ENCODE measurements around the gene PROC.

PROC gene

DNA sequence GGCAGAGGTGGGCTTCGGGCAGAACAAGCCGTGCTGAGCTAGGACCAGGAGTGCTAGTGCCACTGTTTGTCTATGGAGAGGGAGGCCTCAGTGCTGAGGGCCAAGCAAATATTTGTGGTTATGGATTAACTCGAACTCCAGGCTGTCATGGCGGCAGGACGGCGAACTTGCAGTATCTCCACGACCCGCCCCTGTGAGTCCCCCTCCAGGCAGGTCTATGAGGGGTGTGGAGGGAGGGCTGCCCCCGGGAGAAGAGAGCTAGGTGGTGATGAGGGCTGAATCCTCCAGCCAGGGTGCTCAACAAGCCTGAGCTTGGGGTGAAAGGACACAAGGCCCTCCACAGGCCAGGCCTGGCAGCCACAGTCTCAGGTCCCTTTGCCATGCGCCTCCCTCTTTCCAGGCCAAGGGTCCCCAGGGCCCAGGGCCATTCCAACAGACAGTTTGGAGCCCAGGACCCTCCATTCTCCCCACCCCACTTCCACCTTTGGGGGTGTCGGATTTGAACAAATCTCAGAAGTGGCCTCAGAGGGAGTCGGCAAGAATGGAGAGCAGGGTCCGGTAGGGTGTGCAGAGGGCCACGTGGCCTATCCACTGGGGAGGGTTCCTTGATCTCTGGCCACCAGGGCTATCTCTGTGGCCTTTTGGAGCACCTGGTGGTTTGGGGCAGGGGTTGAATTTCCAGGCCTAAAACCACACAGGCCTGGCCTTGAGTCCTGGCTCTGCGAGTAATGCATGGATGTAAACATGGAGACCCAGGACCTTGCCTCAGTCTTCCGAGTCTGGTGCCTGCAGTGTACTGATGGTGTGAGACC lies at the start of gene PROC:
Gene PROC (plus strand): TSS at position 128 of the 812 bp plus-strand sequence. CDS start 1,516 bp downstream, outside the sequence.
- TF ChIP-seq ZNF274 (IDR thresholded peaks at IDR 0.05; ENCODE audit: low read depth, low read length), result no peak
- Histone ChIP-seq H3K9ac (ENCODE audit: insufficient read length, low read depth) (no peak within 1 kb of the TSS), H3K9me3 (ENCODE audit: insufficient read depth, low read length) (0 out of 2 replicates have a peak, but pooled peaks cover 2% of the 10 kb centered on the region), H3K4me3 (ENCODE audit: insufficient read length, low read depth) (no peak within 1 kb of the TSS), H3K27me3 (ENCODE audit: insufficient read depth, insufficient read length) (peaks cover 78% of the 10 kb centered on the region), H3K36me3 (ENCODE audit: insufficient read depth, insufficient read length, low read length) (no peaks in the 10 kb centered on the region), H3K4me1 (ENCODE audit: insufficient read depth, insufficient read length) (peaks cover 11% of the 10 kb centered on the region)
- no peak for DNase-seq (ENCODE audit: low read depth, low spot score)

DNA sequence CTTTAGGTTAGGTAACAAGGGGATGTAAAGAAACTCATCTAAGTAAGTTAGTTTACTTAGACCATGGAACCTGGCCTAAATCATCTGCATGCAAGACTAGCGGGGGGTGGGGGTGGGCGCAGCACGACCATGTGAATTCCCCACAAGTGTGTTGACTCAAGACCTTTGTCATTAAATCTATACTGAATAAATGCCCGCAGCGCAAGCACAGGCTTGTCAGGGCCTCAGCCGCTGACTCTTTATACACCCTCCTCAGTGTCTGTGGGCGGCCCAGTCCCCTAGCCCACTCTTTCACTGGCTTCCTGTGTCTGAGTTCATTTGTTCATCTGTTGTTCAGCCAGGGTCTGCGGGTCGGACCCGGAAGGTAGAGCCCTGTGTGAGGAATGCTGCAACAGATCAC lies 48.2 kb upstream of the PROC start:
- no peak for DNase-seq (ENCODE audit: low read depth, low spot score)
- Histone ChIP-seq H3K9ac (ENCODE audit: insufficient read length, low read depth) (no peak overlapping the region), H3K36me3 (ENCODE audit: insufficient read depth, insufficient read length, low read length) (peaks cover 3% of the 10 kb centered on the region), H3K4me3 (ENCODE audit: insufficient read length, low read depth) (no peak overlapping the region), H3K9me3 (ENCODE audit: insufficient read depth, low read length) (peaks cover 55% of the 10 kb centered on the region), H3K4me1 (ENCODE audit: insufficient read depth, insufficient read length) (no peaks in the 10 kb centered on the region), H3K27me3 (ENCODE audit: insufficient read depth, insufficient read length) (no peaks in the 10 kb centered on the region)
- TF ChIP-seq ZNF274 (IDR thresholded peaks at IDR 0.05; ENCODE audit: low read depth, low read length), result no peak
- no peak for TF ChIP-seq YY1 (IDR thresholded peaks at IDR 0.05; ENCODE audit: insufficient read depth, insufficient read length)
- no peak for TF ChIP-seq SUZ12 (IDR thresholded peaks at IDR 0.05; ENCODE audit: extremely low read depth, insufficient read depth, insufficient read length)

DNA sequence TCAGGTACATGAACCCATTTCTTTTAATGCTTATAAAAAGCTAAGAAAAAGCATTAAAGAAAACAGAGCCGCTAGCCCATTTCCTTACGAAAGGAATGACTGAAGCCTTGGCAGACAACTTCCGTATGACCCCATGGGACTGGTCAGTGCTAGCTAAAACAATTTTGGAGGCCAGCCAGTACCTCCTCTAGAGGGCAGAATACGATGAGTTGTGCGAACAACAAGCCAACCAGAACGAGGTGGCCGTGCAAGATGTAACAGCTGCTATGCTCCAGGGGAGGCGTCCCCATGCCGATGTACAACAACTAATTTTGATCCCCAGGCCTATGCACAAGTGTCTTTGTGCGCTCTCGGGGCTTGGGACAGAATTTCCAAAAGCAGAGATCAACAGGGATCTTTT lies 47.2 kb upstream of the PROC start:
- H3K36me3 ChIP-seq (ENCODE audit: insufficient read depth, insufficient read length, low read length), result peaks cover 3% of the 10 kb centered on the region
- H3K4me3 ChIP-seq (ENCODE audit: insufficient read length, low read depth), result no peak overlapping the region
- H3K4me1 ChIP-seq (ENCODE audit: insufficient read depth, insufficient read length), result no peaks in the 10 kb centered on the region
- DNase-seq (ENCODE audit: low read depth, low spot score), result no peak
- H3K27me3 ChIP-seq (ENCODE audit: insufficient read depth, insufficient read length), result no peaks in the 10 kb centered on the region
- peaks cover 64% of the 10 kb centered on the region for H3K9me3 ChIP-seq (ENCODE audit: insufficient read depth, low read length)
- H3K9ac ChIP-seq (ENCODE audit: insufficient read length, low read depth), result no peak overlapping the region
- no peak for TF ChIP-seq ZNF274 (IDR thresholded peaks at IDR 0.05; ENCODE audit: low read depth, low read length)
- TF ChIP-seq SUZ12 (IDR thresholded peaks at IDR 0.05; ENCODE audit: extremely low read depth, insufficient read depth, insufficient read length), result no peak
- TF ChIP-seq YY1 (IDR thresholded peaks at IDR 0.05; ENCODE audit: insufficient read depth, insufficient read length), result no peak

DNA sequence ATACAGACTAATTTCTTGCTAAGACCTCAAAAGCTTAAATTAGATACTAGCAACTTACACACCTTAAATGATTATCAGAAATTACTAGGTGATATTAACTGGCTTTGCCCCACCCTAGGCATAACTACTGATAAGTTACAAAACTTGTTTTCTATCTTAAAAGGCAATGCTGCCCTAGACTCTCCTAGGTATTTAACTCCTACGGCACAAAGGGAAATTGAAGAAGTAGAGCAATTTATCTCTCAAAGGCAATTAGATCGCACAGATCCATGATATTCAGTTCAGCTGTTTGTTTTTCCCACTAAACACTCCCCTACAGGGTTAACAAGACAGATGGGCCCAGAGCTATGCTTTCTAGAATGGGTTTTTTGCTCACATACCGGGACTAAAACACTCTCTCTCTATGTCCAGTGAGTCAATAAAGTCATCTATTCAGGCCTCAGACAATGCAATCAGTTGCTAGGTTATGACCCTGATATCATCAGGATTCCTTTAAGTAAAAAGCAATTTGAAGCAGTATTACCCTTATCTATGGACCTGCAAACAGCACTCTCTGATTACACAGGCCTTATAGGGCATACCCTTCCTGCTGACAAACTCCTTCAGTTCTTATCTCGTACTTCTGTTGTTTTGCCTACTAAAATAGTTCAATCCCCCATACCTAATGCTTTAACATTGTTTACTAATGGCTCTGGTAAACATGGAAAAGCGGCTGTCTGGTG lies 44.7 kb upstream of the PROC start:
- TF ChIP-seq YY1 (IDR thresholded peaks at IDR 0.05; ENCODE audit: insufficient read depth, insufficient read length) (no peak), ZNF274 (IDR thresholded peaks at IDR 0.05; ENCODE audit: low read depth, low read length) (no peak), SUZ12 (IDR thresholded peaks at IDR 0.05; ENCODE audit: extremely low read depth, insufficient read depth, insufficient read length) (no peak)
- DNase-seq (ENCODE audit: low read depth, low spot score), result no peak
- H3K9ac ChIP-seq (ENCODE audit: insufficient read length, low read depth), result no peak overlapping the region
- no peak overlapping the region for H3K4me3 ChIP-seq (ENCODE audit: insufficient read length, low read depth)
- H3K4me1 ChIP-seq (ENCODE audit: insufficient read depth, insufficient read length), result no peaks in the 10 kb centered on the region
- H3K27me3 ChIP-seq (ENCODE audit: insufficient read depth, insufficient read length), result no peaks in the 10 kb centered on the region
- peaks cover 87% of the 10 kb centered on the region for H3K9me3 ChIP-seq (ENCODE audit: insufficient read depth, low read length)
- H3K36me3 ChIP-seq (ENCODE audit: insufficient read depth, insufficient read length, low read length), result peaks cover 10% of the 10 kb centered on the region

DNA sequence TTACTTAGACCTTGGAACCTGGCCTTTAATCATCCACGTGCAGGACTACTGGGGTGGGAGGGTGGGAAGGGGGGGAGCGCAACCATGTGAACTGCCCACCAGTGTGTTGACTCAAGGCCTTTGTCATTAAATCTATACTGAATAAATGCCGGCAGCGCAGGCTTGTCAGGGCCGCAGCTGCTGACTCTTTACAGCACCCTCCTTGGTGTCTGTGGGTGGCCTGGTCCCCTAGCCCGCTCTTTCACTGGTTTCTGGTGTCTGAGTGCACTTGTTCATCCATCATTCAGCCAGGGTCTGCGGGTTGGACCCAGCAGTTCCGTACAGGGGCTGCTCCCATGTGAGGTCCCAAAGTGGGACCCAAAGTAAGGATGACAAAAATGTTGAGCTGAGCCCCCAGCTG lies 42.0 kb upstream of the PROC start:
- Histone ChIP-seq H3K36me3 (ENCODE audit: insufficient read depth, insufficient read length, low read length) (peaks cover 7% of the 10 kb centered on the region), H3K4me3 (ENCODE audit: insufficient read length, low read depth) (no peak overlapping the region), H3K9ac (ENCODE audit: insufficient read length, low read depth) (no peak overlapping the region), H3K9me3 (ENCODE audit: insufficient read depth, low read length) (peaks cover 69% of the 10 kb centered on the region), H3K4me1 (ENCODE audit: insufficient read depth, insufficient read length) (no peaks in the 10 kb centered on the region), H3K27me3 (ENCODE audit: insufficient read depth, insufficient read length) (no peaks in the 10 kb centered on the region)
- TF ChIP-seq SUZ12 (IDR thresholded peaks at IDR 0.05; ENCODE audit: extremely low read depth, insufficient read depth, insufficient read length), result no peak
- TF ChIP-seq YY1 (IDR thresholded peaks at IDR 0.05; ENCODE audit: insufficient read depth, insufficient read length), result no peak
- TF ChIP-seq ZNF274 (IDR thresholded peaks at IDR 0.05; ENCODE audit: low read depth, low read length), result no peak
- no peak for DNase-seq (ENCODE audit: low read depth, low spot score)

DNA sequence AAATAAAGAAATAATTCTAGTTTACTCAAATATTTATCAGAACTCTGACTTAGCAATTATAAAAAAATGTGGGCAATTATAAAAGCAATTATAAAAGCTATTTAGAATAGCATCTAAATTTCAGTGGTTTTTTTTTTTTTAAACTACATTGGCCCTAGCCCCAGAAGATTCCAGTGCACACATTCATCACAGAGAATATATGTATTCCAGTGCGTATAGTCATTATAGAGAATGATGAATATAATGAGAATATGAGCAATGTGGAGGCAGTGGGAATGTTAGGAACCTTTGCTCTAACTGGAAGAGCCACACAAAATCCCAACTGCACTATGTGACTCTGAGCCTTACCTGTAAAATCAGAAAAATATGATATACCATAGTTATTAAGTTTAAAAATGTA lies 41.0 kb upstream of the PROC start:
- Histone ChIP-seq H3K4me3 (ENCODE audit: insufficient read length, low read depth) (no peak overlapping the region), H3K9me3 (ENCODE audit: insufficient read depth, low read length) (peaks cover 58% of the 10 kb centered on the region), H3K4me1 (ENCODE audit: insufficient read depth, insufficient read length) (no peaks in the 10 kb centered on the region), H3K27me3 (ENCODE audit: insufficient read depth, insufficient read length) (no peaks in the 10 kb centered on the region), H3K36me3 (ENCODE audit: insufficient read depth, insufficient read length, low read length) (peaks cover 7% of the 10 kb centered on the region), H3K9ac (ENCODE audit: insufficient read length, low read depth) (no peak overlapping the region)
- no peak for DNase-seq (ENCODE audit: low read depth, low spot score)
- TF ChIP-seq ZNF274 (IDR thresholded peaks at IDR 0.05; ENCODE audit: low read depth, low read length), result no peak
- no peak for TF ChIP-seq SUZ12 (IDR thresholded peaks at IDR 0.05; ENCODE audit: extremely low read depth, insufficient read depth, insufficient read length)

DNA sequence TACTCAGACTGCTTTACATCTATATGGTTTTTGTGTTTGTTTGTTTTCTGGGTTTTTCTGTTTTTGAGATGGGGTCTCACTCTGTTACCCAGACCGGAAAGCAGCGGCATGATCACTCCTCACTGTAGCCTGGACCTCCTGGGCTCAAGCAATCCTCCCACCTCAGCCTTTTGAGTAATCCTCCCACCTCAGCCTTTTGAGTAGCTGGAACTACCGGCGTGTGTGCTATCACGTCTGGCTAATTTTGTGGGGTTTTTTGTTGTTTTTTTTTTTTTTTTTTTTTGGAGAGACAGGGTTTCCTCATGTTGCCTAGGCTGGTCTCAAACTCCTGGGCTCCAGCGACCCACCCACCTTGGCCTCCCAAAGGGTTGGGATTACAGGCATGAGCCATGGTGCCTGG lies 39.5 kb upstream of the PROC start:
- DNase-seq (ENCODE audit: low read depth, low spot score), result no peak
- Histone ChIP-seq H3K9ac (ENCODE audit: insufficient read length, low read depth) (no peak overlapping the region), H3K4me1 (ENCODE audit: insufficient read depth, insufficient read length) (no peaks in the 10 kb centered on the region), H3K9me3 (ENCODE audit: insufficient read depth, low read length) (peaks cover 45% of the 10 kb centered on the region), H3K4me3 (ENCODE audit: insufficient read length, low read depth) (no peak overlapping the region), H3K27me3 (ENCODE audit: insufficient read depth, insufficient read length) (no peaks in the 10 kb centered on the region), H3K36me3 (ENCODE audit: insufficient read depth, insufficient read length, low read length) (peaks cover 10% of the 10 kb centered on the region)
- TF ChIP-seq SUZ12 (IDR thresholded peaks at IDR 0.05; ENCODE audit: extremely low read depth, insufficient read depth, insufficient read length), result no peak
- TF ChIP-seq ZNF274 (IDR thresholded peaks at IDR 0.05; ENCODE audit: low read depth, low read length), result no peak
- no peak for TF ChIP-seq YY1 (IDR thresholded peaks at IDR 0.05; ENCODE audit: insufficient read depth, insufficient read length)

Data from NT2/D1 (cell line).